HEK293T (cell line): ENCODE measurements around the gene DLG2.

Source experiments
- CTCF ChIA-PET: fragments of 350-600 bp; formaldehyde crosslinking; extraction: SDS; loops from one replicate; lab custom pipeline; 2021; ENCODE audit warnings: antibody characterized with exemption, inconsistent platforms; lab: Yijun Ruan, JAX
- POLR2A ChIA-PET: fragments of 350-600 bp; formaldehyde crosslinking; extraction: SDS; loops from one replicate; lab custom pipeline; 2020; ENCODE audit warnings: antibody characterized with exemption, inconsistent platforms; lab: Yijun Ruan, JAX
- DNase-seq: peaks from one replicate; pipeline ENCODE4 v3.0.0; 2012; ENCODE audit warnings: mixed read lengths; ENCODE audit errors: extremely low spot score
- ARNT ChIP-seq: fragments of 450-650 bp; IDR thresholded peaks from 2 replicates; pipeline ENCODE4 v1.6.1; 2017; ENCODE audit warnings: mild to moderate bottlenecking
- BHLHE40 ChIP-seq: fragments of 450-650 bp; IDR thresholded peaks from 2 replicates; pipeline ENCODE4 v1.6.1; 2016; ENCODE audit warnings: mild to moderate bottlenecking, moderate library complexity, borderline replicate concordance
- CTBP1 ChIP-seq: fragments of 450-650 bp; IDR thresholded peaks from 2 replicates; pipeline ENCODE4 v1.6.1; 2016; ENCODE audit warnings: borderline replicate concordance
- ELF4 ChIP-seq: fragments of 450-650 bp; IDR thresholded peaks from 2 replicates; pipeline ENCODE4 v1.6.1; 2017; ENCODE audit warnings: antibody characterized with exemption
- FOXA1 ChIP-seq: fragments of 450-650 bp; IDR thresholded peaks from 2 replicates; pipeline ENCODE4 v1.6.1; 2016; ENCODE audit warnings: mild to moderate bottlenecking
- FOXK2 ChIP-seq: fragments of 450-650 bp; IDR thresholded peaks from 2 replicates; pipeline ENCODE4 v1.6.1; 2016; ENCODE audit warnings: mild to moderate bottlenecking
- FOXM1 ChIP-seq: fragments of 450-650 bp; IDR thresholded peaks from 2 replicates; pipeline ENCODE4 v1.6.1; 2017; ENCODE audit warnings: mild to moderate bottlenecking, borderline replicate concordance
- HDGF ChIP-seq: fragments of 450-650 bp; IDR thresholded peaks from 2 replicates; pipeline ENCODE4 v1.6.1; 2017; ENCODE audit warnings: antibody characterized with exemption, borderline replicate concordance
- L3MBTL2 ChIP-seq: fragments of 450-650 bp; conservative IDR thresholded peaks from 2 replicates; pipeline ENCODE4 v1.6.1; 2016; ENCODE audit warnings: mild to moderate bottlenecking
- LEF1 ChIP-seq: fragments of 450-650 bp; IDR thresholded peaks from 2 replicates; pipeline ENCODE4 v1.6.1; 2017; ENCODE audit warnings: mild to moderate bottlenecking, borderline replicate concordance
- NFRKB ChIP-seq: fragments of 450-650 bp; IDR thresholded peaks from 2 replicates; pipeline ENCODE4 v1.6.1; 2016; ENCODE audit warnings: mild to moderate bottlenecking, moderate library complexity
- SP1 ChIP-seq: fragments of 450-650 bp; IDR thresholded peaks from 2 replicates; pipeline ENCODE4 v1.6.1; 2017
- SUZ12 ChIP-seq: fragments of 450-650 bp; IDR thresholded peaks from 2 replicates; pipeline ENCODE4 v1.6.1; 2016; ENCODE audit warnings: mild to moderate bottlenecking
- TARDBP ChIP-seq: fragments of 450-650 bp; IDR thresholded peaks from 2 replicates; pipeline ENCODE4 v1.6.1; 2016
- ZNF384 ChIP-seq: fragments of 450-650 bp; IDR thresholded peaks from 2 replicates; pipeline ENCODE4 v1.6.1; 2016
- TF ChIP-seq, protein P1 (sequence below): fragments of 450-650 bp; IDR thresholded peaks from 2 replicates; pipeline ENCODE4 v1.6.1; 2016

The DLG2 gene

DNA sequence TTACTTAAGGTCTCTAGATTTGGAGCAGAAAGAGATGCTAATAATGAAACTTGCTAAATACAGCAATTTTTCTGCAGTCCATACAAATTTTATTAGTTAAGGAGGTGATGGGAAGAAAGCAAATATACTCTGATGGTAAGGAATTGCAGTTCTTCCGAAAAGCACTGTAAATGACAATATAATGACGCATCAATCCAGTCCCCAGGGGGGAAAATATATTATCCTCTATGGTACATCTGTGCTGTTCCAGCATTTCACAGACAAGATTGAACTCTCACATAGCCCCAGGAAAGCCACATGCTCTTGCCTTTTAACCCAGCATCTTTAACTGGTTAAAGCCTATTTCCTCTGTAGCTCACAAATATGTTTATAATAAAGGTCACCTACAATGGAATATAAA lies 1924.3 kb downstream of the DLG2 start:
- TF ChIP-seq HDGF (no peak), TARDBP (no peak), ARNT (no peak), BHLHE40 (no peak), ELF4 (no peak), NFRKB (no peak), FOXM1 (no peak), SUZ12 (no peak), ZNF384 (no peak), FOXA1 (no peak), LEF1 (no peak), L3MBTL2 (no peak), CTBP1 (no peak)
- TF ChIP-seq, protein P1, sequence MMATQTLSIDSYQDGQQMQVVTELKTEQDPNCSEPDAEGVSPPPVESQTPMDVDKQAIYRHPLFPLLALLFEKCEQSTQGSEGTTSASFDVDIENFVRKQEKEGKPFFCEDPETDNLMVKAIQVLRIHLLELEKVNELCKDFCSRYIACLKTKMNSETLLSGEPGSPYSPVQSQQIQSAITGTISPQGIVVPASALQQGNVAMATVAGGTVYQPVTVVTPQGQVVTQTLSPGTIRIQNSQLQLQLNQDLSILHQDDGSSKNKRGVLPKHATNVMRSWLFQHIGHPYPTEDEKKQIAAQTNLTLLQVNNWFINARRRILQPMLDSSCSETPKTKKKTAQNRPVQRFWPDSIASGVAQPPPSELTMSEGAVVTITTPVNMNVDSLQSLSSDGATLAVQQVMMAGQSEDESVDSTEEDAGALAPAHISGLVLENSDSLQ: no peak
- DNase-seq: no peak
- ChIA-PET CTCF (no interaction called here), POLR2A (no interaction called here)

GRCh38 chr11:83697518-83697917 lies 1929.6 kb downstream of the DLG2 start:
- TF ChIP-seq LEF1 (no peak), BHLHE40 (no peak), L3MBTL2 (no peak), FOXM1 (no peak), FOXK2 (no peak), FOXA1 (no peak), NFRKB (no peak), ARNT (no peak), SP1 (no peak), CTBP1 (no peak), SUZ12 (no peak), HDGF (no peak), ELF4 (no peak), TARDBP (no peak)
- TF ChIP-seq, protein P1: no peak
- DNase-seq: no peak
- ChIA-PET CTCF (interaction anchor here (1.6 kb wide), 1 partner anchor 17 kb away, joined by 3 read pairs; no protein-coding TSS in a partner anchor), POLR2A (no interaction called here)

- POLR2A ChIA-PET: no interaction called here
- no peak for TF ChIP-seq ELF4
- no peak for TF ChIP-seq L3MBTL2
- TF ChIP-seq FOXA1: no peak
- CTCF ChIA-PET: no interaction called here
- no peak for DNase-seq
These were observed 1932.1 kb downstream of the DLG2 start for GRCh38 chr11:83695046-83695445.

- ChIA-PET POLR2A (no interaction called here), CTCF (no interaction called here)
- no peak for DNase-seq
- TF ChIP-seq FOXK2: no peak
- no peak for TF ChIP-seq FOXA1
- TF ChIP-seq BHLHE40: no peak
- TF ChIP-seq FOXM1: no peak
- TF ChIP-seq L3MBTL2: no peak
- TF ChIP-seq, protein P1: no peak
- TF ChIP-seq SP1: no peak
- no peak for TF ChIP-seq SUZ12
- no peak for TF ChIP-seq CTBP1
- no peak for TF ChIP-seq ZNF384
- TF ChIP-seq HDGF: no peak
- no peak for TF ChIP-seq ELF4
- no peak for TF ChIP-seq LEF1
- no peak for TF ChIP-seq TARDBP
- TF ChIP-seq ARNT: no peak
- TF ChIP-seq NFRKB: no peak
These were observed 1932.8 kb downstream of the DLG2 start for GRCh38 chr11:83694191-83694910.

GRCh38 chr11:83693306-83693992 lies 1933.7 kb downstream of the DLG2 start:
- ChIA-PET POLR2A (no interaction called here), CTCF (no interaction called here)
- TF ChIP-seq CTBP1 (no peak), ARNT (no peak), LEF1 (no peak), FOXA1 (no peak), FOXK2 (no peak), SP1 (no peak), HDGF (no peak), ELF4 (no peak), SUZ12 (no peak), NFRKB (no peak), ZNF384 (no peak), TARDBP (no peak)
- TF ChIP-seq, protein P1: no peak

More at GRCh38 chr11:83693306-83693992, 1933.7 kb downstream of the DLG2 start:
- no peak for DNase-seq
